Measurements from ENCODE around the gene PI4KA. TPM values are rescaled to one million over a fixed set of nuclear protein-coding genes. Genes with fewer than 3 reads are reported as not detected.
"Not testable (repeated sequence)": the region's sequence is repeated elsewhere in the genome, so short reads cannot be mapped to it uniquely, and the experiment has no call there.

The PI4KA gene
- total RNA-seq, 2 donors from 2014 or later, result 77.3 to 82.4 TPM

- DNase-seq; ATAC-seq; intact Hi-C loops (cut with DNase I, micrococcal nuclease): not testable (repeated sequence)
Observed at GRCh38 chr22:20668769-20669168, 189.8 kb downstream of the PI4KA start.

GRCh38 chr22:20668226-20668625 lies 190.4 kb downstream of the PI4KA start:
- DNase-seq; ATAC-seq; intact Hi-C loops (cut with DNase I, micrococcal nuclease): not testable (repeated sequence)

- intact Hi-C loops (cut with DNase I, micrococcal nuclease); DNase-seq; ATAC-seq: not testable (repeated sequence)
Observed at GRCh38 chr22:20667548-20667947, 191.1 kb downstream of the PI4KA start.

GRCh38 chr22:20666560-20666959 lies 192.1 kb downstream of the PI4KA start:
- no peak for DNase-seq
- no peak for ATAC-seq
- intact Hi-C loops (cut with DNase I, micrococcal nuclease), result no loop called here

- ATAC-seq (no peak), DNase-seq (no peak)
- intact Hi-C loops (cut with DNase I, micrococcal nuclease), result no loop called here
Observed at GRCh38 chr22:20664594-20664959, 194.0 kb downstream of the PI4KA start.

GRCh38 chr22:20663941-20664593 lies 194.5 kb downstream of the PI4KA start:
- no peak for DNase-seq
- ATAC-seq, result no peak
- intact Hi-C loops (cut with DNase I, micrococcal nuclease), result no loop called here

- ATAC-seq (no peak), DNase-seq (no peak)
- intact Hi-C loops (cut with DNase I, micrococcal nuclease), result no loop called here
Observed at GRCh38 chr22:20663137-20663828, 195.3 kb downstream of the PI4KA start.

GRCh38 chr22:20662524-20663036 lies 196.0 kb downstream of the PI4KA start:
- DNase-seq; intact Hi-C loops (cut with DNase I, micrococcal nuclease); ATAC-seq: not testable (repeated sequence)

GRCh38 chr22:20661473-20661872 lies 197.1 kb downstream of the PI4KA start:
- intact Hi-C loops (cut with DNase I, micrococcal nuclease), result no loop called here
- ATAC-seq, result no peak
- no peak for DNase-seq

- intact Hi-C loops (cut with DNase I, micrococcal nuclease), result no loop called here
- DNase-seq (no peak), ATAC-seq (no peak)
Observed at GRCh38 chr22:20660441-20661054, 198.1 kb downstream of the PI4KA start.

GRCh38 chr22:20659920-20660319 lies 198.7 kb downstream of the PI4KA start:
- ATAC-seq (no peak), DNase-seq (no peak)
- intact Hi-C loops (cut with DNase I, micrococcal nuclease), result no loop called here

- DNase-seq (no peak), ATAC-seq (no peak)
- intact Hi-C loops (cut with DNase I, micrococcal nuclease), result no loop called here
Observed at GRCh38 chr22:20659258-20659657, 199.4 kb downstream of the PI4KA start.

GRCh38 chr22:20658433-20659222 lies 200.0 kb downstream of the PI4KA start:
- no peak for DNase-seq
- no peak for ATAC-seq
- intact Hi-C loops (cut with DNase I, micrococcal nuclease), result no loop called here

GRCh38 chr22:20657963-20658362 lies 200.6 kb downstream of the PI4KA start:
- intact Hi-C loops (cut with DNase I, micrococcal nuclease), result no loop called here
- DNase-seq (no peak), ATAC-seq (no peak)

Other genes starting within 250 kb of the PI4KA start
- not detected for gene SERPIND1, start 84.7 kb downstream of the PI4KA start, total RNA-seq
- 10 to 100 TPM; 26.3 to 30.3 TPM for gene SNAP29, start 196 bp upstream of the PI4KA start, total RNA-seq
- gene CRKL, start 58.6 kb upstream of the PI4KA start, total RNA-seq, result 10 to 100 TPM; 51.3 to 60.9 TPM
- 100 to 1,000 TPM; 126 to 184 TPM for gene AIFM3, start 108.4 kb upstream of the PI4KA start, total RNA-seq
- 10 to 100 TPM; 49.9 to 50.4 TPM for gene LZTR1, start 123.5 kb upstream of the PI4KA start, total RNA-seq
- gene THAP7, start 143.3 kb upstream of the PI4KA start, total RNA-seq, result 10 to 100 TPM; 18.1 to 20.0 TPM
- 1 to 10 TPM in 1 of 2 donors, under 1 TPM in 1; 0.73 to 1.5 TPM for gene P2RX6, start 156.4 kb upstream of the PI4KA start, total RNA-seq
- 1 to 10 TPM; 4.0 to 4.9 TPM for gene SLC7A4, start 173.8 kb upstream of the PI4KA start, total RNA-seq
- gene LRRC74B, start 187.1 kb upstream of the PI4KA start, total RNA-seq, result under 1 TPM in 1 of 2 donors, not detected in 1; 0.18 TPM

Measured in left colon (tissue), 2 donors.